Fibroblast of gingiva (primary cell): ENCODE results near the gene NEK5.
"Not testable (repeated sequence)": the region's sequence is repeated elsewhere in the genome, so short reads cannot be mapped to it uniquely, and the experiment has no call there.

Source experiments
- DNase-seq: peaks from one replicate; pipeline ENCODE4 v3.0.0-alpha.2; 2011; ENCODE audit warnings: low read depth

Gene NEK5

DNA sequence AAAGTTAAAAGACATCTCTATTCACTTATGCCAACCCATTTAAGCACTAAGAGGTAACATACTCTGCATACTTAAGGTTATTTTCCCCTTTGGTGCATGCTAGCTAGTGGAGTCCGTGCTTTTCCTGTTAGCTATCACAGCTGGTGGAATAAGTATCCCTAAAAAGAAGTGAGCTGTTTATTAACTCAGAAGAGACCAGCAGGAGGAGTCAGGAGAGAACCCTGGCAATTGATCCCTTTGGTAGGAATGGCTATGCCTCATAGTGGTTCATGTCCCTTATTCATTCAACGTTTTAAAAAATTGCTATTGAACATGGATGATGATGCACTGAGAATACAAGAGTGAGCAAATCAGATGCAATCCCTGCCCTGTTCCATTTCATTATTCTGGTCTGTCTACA is 12.4 kb upstream of the NEK5 start:
- DNase-seq, result no peak

DNA sequence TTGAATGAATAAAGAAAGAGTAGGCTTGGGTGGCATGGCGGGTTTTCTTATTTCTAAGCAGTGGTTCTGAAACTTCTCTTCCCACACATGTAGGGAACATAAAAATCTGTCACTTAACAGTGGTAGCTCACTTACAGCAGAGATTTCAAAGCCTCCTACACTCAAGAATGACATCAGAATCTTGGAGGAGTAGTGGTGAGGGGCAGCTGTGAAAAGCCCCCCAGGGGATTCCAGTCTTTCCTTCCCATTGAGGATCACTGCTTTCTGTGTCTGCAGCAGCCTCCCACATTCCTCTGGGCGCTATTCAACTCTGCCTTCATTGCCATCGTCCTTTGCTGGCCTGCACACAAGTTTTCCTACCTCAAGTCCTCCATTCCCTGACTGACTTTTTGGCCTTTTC is 8.6 kb upstream of the NEK5 start:
- DNase-seq, result no peak

DNA sequence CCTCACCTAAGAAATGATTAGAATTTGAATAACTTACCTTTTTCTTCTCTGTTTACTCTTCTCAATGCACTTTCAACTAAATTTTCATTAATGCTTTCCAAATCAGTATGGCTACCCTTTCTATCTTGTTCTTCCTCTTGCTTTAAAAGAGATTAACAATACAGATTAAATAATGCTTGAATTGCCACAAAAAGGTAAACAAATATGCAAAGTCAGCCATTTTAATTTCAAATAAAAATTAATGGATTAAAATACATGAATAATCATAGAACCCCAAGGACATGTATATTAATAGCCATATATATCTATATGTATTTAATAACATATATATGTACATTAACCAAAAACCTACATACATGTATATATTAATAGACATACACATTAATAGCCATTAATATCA is 7.9 kb upstream of the NEK5 start:
- no peak for DNase-seq

DNA sequence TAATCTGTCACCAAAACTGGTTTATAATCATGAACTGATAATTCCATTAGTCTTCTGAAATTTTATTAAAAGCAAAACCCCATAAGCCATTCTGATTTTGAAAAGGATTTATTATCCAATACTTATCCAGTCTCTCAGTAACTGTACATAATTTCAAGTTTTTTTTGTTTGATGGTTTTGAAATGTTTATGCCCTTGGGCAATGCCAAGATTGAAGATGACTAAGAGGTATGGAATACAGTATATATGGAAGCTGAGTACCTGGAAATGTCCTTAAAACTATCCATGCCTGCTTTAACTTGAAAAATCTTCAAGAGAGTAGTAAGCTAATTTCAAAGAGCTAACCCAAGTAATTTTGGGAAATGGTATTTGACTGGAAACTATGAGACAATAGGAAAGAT is 1.8 kb upstream of the NEK5 start:
- DNase-seq, result no peak

DNA sequence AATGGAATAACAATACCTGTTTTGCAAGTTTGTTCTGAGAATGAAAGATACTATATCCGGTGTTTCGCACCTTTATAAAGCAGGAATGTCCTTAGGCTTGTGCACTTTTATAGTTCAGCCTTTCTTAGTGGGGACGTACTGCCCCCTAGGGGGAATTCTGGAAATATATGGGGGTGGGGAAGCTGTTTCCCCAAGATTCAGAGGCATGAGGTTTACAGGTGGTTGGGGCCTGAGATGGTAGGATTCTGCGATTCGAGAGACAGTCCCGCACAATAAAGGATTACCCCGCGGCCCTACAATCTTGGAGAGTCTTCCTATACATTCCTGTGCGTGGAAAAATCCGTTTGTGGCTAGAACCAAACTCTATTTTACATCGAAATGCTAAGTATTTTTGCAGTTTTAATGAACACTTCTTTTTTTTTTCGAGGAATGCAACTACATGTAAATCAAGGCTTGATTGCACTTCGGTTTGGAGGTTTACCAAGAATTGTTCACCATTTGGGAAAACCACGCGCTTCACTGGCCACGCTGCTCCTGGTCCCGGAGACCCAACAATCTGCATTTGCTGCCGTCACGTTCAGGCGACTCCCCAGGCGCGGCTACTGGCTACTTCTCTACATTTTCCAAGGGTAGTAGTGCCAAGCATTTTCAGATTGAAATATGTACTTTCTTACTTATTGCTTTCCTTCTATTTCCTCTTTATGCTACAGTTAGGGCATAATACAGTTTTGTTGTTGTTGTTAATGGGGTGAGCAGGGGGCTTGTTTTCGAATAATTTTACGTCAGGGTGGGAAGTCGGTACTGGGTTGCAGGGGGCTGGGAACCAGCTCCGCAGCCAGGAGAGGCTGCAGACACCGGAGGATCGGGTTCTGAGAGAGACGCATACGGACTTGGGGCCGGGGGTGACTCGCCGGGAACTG is 830 bp downstream of the NEK5 start:
- peak; percentile 29 for DNase-seq

DNA sequence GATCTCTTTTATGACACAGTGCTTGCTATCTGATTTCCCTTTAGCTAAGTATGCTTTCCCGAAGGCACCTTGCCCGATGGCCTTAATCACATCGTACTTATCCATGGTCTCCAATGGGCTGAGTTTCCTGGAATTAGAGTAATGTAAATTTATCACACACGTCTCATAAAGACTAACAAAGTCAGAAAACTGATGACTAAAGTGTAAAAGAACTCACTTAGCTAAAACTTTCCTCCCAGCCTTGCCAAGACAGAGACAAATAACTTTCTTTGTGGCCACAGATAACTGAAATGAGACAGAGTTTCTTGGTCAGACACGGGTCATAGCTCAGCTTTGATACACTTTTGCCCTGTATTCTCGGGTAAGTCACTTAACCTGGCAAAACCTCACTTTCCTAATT is 1.5 kb downstream of the NEK5 start:
- no peak for DNase-seq

DNA sequence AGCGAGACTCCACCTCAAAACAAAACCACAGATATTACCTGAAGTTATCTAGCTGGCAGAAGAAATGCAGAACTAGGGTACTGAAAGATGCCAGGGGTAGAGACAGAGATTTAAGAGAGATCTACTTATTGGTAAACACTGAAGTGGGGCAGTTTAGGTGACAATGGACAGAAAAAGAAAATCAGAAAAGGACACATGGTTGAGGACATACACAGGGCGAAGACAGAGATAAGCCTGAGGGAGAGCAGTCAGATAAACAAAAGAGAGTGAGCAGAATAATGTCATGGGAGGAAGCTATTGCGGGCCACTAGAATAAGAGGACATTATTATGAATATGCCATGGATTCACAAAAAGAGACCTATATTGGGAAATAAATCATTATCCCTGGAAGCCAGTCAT is 3.3 kb downstream of the NEK5 start:
- no peak for DNase-seq

DNA sequence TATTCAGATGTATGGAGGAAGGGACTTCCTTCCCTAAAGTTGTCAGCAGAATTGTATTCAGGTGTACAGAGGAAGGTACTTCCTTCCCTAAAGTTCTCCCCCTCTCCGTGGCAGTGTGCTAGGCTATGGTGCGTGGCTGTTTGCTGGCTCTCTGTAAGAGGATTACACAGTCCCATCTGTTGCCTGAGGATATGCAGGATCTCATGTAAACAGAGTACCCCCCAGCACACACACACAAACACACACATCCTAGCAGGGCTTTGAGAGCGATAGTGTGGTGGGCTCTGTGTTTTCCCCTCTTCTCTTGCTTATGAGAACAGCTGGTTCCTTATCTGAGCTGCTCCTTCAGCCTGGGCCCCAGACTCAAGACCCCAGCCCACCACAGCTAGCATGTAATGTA is 10.3 kb downstream of the NEK5 start:
- DNase-seq, result no peak

DNA sequence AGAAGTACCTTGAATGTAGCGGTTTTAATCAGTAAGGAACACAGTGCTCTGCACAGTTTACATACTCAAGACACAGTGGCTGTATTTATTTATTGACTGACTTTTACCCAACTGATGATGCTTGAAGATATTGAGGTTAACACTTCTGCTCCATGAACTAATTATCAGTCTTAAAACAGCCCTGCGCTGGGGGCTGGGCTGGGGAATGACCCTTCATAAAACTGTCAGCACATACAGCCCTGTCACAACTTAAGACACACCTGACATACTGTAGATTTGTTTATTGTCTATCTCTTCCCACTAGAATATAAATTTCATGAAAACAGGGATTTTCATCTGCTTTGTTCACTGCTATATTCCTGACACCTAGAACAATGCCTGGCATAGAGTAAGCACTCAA is 10.8 kb downstream of the NEK5 start:
- no peak for DNase-seq

DNA sequence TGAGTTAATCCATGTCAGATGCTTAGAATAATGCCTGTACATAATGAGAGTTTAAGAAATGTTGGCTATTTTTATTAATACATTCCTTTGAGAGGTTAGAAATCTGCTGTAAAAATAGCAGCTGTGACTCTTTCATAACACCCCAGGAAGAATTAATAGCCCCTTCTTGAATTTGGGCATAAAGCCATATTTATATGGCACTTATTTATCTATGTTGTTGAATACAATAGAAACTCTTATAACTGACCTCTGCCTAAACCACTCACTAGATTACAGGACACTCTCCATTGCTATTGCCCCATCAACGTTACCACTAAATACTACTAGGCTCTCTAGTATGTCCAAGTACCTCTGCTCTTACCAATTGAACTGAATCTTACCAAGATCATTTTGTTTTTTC is 16.3 kb downstream of the NEK5 start:
- DNase-seq, result no peak

DNA sequence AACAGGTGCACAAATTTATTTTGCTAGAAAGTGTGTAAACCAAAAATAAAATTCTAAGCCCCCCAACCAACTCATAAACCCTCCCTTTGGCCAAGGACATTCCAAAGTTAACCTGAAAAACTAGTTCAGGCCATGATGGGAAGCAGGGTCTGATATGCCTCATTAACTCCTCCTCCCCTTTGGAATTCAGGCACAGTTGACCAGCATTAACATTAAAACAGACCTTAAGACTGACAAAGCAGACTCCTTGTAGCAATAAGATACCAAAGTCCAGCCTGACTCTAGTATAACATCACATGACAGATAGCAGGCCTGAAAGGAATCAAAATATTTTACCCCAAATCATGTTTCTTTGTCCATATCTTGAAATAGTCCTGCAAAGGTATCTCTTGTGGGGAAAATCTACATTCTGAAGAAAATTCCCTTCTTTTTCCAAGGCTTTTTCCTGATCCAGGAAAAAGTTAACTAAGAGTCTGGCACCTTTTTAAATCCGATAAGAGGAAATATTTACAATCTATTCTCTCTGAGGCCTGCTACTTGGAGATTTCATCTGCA is 19.7 kb downstream of the NEK5 start:
- no peak for DNase-seq

DNA sequence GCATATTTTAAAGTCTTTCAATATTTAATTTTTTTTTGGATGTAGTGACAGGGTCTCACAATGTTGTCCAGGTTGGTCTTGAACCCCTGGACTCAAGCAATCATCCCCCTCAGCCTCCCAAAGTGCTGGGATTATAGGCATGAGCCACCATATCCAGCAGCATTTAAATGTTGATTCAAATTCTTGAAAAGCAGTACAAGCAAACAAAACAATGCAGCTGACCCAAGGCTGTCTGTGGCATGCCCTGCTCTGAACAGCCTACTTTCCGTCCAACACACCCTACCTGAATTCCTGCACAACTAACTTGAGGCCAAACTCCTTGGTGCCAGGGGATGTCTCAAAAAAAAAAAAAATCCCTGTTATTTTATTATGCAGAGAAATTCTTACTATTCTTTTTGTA is 23.0 kb downstream of the NEK5 start:
- DNase-seq, result no peak

DNA sequence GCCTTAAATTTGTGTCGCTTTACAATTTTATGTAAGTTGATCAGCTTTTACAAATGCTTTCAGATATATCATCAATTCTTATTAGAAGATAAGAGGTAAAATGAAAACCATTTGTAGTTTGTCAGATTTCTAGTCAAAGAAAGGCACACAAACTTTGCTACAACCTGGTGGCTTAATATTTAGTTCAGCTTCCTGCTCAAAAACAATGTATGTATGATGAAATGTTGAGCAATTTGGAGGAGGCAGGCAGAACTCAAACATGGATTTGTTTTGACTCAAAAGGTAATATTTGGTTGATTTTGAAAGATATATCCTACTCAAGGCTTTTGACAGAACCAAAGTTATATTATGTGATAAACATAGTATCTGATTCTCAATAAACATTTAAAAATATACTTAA is 24.2 kb downstream of the NEK5 start:
- no peak for DNase-seq

DNA sequence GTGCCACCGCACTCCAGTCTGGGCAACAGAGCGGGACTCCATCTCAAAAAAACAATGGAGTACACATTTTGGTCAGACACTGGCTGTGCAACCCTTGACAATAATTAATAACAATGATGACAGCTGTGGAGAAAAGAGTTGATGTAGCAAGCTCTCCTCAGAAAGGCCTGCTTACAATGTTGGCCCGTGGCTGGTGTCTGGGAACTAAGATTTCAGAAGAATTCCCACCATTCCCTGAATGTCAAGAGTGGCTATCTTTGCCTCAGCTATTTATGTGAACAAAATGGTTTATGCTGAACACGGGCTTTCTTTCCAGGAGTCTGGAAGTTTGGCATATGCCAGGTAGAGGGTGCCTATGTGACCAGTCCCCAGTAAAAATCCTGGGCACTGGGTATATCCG is 25.5 kb downstream of the NEK5 start:
- no peak for DNase-seq

DNA sequence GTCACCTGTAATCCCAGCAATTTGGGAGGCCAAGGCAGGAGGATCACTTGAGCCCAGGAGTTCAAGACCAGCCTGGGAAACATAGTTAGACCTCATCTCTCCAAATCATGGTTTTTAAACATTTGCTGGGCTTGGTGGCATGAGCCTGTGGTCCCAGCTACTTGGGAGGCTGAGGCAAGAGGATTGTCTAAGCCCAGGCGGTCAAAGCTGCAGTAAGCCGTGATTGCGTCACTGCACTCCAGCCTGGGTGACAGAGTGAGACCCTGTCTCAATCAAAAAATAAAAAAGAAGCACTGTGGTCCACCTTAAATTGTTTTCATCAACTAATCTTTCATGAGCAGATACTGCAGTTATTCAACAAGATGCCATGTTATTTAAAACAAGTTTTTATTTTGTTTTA is 26.4 kb downstream of the NEK5 start:
- DNase-seq, result not testable (repeated sequence)

DNA sequence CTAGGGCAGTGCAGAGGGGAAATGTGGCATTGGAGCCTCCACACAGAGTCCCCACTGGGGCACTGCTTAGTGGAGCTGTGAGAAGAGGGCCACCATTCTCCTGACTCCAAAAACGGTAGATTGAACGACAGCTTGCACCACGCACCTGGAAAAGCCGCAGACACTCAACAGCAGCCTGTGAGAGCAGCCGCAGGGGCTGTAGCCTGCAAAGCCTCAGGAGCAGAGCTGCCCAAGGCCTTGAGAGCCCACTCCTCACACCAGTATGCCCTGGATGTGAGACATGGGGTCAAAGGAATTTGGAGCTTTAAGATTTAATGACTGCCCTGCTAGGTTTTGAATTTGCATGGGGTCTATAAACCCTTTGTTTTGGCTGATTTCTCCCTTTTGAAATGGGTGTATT is 31.7 kb downstream of the NEK5 start:
- no peak for DNase-seq

DNA sequence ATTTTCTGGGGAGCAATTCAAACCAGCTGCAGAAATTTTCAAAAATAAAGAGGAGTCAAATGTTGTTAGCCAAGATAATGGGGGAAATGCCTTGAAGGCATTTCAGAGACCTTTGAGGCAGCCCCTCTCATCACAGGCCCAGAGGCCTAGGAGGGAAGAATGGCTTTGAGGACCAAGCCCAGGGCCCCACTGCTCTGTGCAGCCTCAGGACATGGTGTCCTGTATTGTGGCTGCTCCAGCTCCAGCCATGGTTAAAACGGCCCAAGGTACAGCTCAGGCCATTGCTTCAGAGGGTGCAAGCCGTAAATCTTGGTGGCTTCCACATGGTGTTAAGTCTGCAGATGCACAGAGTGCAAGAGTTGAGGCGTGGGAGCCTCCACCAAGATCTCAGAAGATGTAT is 32.1 kb downstream of the NEK5 start:
- no peak for DNase-seq

DNA sequence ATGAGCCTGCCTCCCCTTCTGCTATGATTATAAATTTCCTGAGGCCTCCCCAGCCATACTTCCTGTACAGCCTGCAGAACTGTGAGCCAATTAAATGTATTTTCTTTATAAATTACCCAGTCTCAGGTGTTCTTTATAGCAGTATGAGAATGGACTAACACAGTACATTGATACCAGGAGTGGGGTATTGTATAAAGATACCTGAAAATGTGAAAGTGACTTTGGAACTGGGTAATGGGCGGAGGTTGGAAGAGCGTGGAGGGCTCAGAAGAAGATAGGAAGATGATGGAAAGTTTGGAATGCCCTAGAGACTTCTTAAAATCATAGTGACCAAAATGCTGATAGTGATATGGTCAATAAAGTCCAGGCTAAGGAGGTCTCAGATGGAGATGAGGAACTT is 32.8 kb downstream of the NEK5 start:
- DNase-seq, result no peak

DNA sequence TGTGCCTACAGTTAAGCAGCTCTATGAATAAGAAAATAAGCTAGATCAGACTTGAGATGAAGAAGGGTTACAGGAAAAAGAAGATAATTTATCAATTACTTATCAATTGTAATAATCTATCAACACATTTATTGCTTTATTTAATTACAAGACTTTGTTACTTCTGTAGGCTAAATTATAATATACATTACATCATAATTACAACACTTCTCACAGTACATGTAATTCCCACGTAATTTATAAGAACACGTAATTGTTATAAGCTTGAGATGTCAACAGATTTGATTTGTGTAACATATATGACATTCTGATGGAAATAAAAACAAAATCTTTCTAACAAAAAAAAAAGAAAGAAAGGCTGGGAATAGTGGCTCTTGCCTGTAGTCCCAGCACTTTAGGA is 36.8 kb downstream of the NEK5 start:
- DNase-seq, result no peak

DNA sequence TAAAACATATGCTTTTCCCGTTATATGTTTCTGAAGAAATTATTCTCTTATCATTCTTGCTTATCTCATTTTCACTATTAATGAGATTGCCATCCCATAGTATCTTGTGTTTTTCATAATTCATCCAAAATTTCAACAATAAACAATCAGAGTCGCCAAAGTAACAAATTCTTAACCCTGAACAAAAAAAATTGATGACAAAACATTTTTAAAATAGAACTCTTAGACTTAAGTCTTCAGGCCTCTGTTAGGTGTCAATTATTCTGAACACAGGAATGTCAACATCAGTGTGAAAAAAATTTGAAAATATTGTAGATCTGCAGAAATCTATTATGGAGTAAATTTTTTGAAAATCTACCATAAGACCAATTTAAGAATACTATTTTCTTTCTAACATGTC is 37.4 kb downstream of the NEK5 start:
- DNase-seq, result no peak

DNA sequence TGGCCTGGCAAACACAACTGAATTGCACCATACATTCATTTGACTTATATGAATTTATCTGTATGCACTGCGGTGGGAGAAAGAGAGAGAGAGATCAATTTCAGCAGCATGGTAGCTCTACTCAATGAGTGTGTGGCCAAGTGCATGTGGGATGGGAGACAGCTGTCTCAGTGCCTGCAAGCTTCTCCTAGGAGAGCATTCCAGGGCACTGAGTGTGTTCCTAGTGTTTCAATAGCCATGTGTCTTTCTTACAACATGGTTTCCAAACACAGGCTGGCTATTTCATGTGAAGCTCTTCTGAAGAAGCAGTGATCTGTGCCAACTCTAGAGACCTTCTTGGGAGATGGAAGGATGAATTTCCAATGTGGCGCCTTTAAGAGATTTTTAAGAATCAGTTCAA is 43.5 kb downstream of the NEK5 start:
- peak; percentile 78 for DNase-seq

DNA sequence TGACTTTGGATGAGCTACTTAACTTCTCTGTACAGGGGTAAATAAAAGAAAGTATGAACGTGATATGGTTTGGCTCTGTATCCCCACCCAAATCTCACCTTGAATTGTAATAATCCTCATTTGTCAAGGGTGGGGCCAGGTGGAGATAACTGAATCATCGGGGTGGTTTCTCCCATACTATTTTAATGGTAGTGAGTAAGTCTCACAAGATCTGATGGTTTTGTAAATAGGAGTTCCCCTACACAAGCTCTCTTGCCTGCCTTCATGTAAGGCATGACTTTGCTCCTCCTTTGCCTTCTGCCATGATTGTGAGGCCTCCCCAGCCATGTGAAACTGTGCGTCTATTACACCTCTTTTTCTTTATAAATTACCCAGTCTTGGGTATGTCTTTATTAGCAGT is 43.9 kb downstream of the NEK5 start:
- DNase-seq, result not testable (repeated sequence)

DNA sequence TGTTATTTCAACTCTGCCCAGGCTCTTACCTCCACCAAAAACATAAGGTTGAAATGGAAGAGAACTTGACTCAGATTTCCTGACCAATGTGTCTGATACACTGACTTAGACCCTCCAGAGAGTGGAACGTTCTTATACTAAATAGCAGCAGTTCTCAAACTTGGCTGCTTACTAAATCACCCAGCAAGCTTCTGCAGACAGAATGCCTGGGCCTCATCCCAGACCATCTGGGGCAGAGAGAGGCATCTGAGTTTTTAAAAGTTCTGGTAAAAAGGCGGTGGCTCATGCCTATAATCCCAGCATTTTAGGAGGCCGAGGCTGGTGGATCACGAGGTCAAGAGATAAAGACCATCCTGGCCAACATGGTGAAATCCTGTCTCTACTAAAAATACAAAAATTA is 46.3 kb downstream of the NEK5 start:
- no peak for DNase-seq

DNA sequence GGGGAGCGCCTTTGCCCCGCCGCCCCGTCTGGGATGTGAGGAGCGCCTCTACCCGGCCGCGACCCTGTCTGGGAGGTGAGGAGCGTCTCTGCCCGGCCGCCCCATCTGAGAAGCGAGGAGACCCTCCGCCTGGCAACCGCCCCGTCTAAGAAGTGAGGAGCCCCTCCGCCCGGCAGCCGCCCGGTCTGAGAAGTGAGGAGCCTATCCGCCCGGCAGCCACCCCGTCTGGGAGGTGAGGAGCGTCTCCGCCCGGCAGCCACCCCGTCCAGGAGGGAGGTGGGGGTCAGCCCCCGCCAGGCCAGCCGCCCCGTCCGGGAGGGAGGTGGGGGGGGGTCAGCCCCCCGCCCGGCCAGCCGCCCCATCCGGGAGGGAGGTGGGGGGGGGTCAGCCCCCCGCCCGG is 49.0 kb downstream of the NEK5 start:
- not testable (repeated sequence) for DNase-seq
